Activated T-cell treated with anti-CD3 and anti-CD28 coated beads, Interleukin-2, amount 50 U/mL, for 48 hours (primary cell): ENCODE data around the gene SRMS.

Experiments
- DNase-seq, 2 experiments: peaks; one replicate each; pipeline ENCODE4 v3.0.0-alpha.2; 2020

SRMS gene, protein sequence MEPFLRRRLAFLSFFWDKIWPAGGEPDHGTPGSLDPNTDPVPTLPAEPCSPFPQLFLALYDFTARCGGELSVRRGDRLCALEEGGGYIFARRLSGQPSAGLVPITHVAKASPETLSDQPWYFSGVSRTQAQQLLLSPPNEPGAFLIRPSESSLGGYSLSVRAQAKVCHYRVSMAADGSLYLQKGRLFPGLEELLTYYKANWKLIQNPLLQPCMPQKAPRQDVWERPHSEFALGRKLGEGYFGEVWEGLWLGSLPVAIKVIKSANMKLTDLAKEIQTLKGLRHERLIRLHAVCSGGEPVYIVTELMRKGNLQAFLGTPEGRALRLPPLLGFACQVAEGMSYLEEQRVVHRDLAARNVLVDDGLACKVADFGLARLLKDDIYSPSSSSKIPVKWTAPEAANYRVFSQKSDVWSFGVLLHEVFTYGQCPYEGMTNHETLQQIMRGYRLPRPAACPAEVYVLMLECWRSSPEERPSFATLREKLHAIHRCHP

GRCh38 chr20:63547725-63548480 is at the start of gene SRMS:
SRMS (minus strand) TSS chr20:63547749; CDS start chr20:63547463, 286 bp downstream.
- no peak for DNase-seq

GRCh38 chr20:63596423-63596822 is 48.9 kb upstream of the SRMS start:
- DNase-seq: no peak

- DNase-seq: no peak
Measured at GRCh38 chr20:63595416-63596127, 48.0 kb upstream of the SRMS start.

GRCh38 chr20:63594043-63594561 is 46.6 kb upstream of the SRMS start:
- DNase-seq: no peak

GRCh38 chr20:63592661-63593060 is 45.1 kb upstream of the SRMS start:
- DNase-seq: no peak

- DNase-seq: no peak
Measured at GRCh38 chr20:63591786-63592355, 44.3 kb upstream of the SRMS start.

DNA sequence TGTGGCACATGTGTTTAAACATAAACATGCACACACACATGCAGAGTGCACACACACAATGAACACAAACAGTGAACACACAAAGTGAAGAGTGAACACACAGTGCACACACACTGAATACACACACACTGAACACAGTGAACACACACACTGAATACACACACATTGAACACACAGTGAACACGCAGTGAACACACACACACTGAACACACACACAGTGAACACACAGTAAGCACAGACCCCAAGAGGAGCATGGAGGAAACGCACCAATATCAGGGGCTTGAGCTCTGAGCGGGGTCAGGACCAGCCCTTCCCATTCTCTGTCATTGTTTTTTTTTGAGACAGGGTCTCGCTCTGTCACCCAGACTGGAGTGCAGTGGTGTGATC is 43.6 kb upstream of the SRMS start:
- DNase-seq: no peak

DNA sequence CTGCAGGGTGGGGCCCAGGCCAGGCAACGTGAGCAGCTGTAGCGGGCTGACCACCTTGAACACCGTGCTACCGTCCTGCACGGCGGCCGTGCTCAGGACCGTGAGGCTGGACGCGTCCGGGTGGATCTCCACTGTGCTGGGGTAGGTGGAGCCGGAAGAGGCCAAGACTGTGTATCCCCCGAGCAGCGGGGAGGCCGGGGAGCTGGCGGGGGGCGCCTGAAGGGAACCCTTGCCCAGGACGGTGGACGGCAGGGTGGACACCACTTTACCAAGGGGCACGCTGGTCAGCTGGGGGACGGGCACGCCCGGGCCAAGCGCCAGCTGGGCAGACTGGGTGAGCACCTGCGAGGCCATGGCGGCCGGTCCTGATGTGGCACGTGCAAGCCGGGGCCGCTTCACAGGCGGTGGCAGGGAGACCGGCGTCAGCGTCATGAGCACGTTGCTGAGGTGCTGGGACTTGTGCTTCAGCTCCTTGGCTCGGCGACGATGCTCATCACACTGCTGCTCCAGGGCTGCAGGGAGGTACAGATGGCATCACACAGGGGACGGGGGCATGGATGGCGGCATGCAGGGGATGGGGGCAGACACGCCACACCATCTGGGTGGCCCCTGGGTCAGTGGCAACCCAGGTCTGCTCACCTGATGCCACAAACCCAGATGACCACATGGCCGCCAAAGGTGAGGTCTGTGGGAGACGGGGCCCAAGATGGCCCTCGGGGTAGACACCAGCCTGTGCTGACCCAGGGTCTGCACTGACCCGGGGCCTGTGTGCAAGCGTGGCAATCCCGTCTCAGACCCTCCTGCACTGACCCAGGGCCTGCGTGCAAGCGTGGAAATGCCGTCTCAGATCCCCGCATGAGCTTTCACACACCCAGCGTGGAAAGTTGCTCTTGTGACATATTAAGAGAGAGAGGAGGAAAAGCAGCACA is 42.9 kb upstream of the SRMS start:
- DNase-seq: no peak

DNA sequence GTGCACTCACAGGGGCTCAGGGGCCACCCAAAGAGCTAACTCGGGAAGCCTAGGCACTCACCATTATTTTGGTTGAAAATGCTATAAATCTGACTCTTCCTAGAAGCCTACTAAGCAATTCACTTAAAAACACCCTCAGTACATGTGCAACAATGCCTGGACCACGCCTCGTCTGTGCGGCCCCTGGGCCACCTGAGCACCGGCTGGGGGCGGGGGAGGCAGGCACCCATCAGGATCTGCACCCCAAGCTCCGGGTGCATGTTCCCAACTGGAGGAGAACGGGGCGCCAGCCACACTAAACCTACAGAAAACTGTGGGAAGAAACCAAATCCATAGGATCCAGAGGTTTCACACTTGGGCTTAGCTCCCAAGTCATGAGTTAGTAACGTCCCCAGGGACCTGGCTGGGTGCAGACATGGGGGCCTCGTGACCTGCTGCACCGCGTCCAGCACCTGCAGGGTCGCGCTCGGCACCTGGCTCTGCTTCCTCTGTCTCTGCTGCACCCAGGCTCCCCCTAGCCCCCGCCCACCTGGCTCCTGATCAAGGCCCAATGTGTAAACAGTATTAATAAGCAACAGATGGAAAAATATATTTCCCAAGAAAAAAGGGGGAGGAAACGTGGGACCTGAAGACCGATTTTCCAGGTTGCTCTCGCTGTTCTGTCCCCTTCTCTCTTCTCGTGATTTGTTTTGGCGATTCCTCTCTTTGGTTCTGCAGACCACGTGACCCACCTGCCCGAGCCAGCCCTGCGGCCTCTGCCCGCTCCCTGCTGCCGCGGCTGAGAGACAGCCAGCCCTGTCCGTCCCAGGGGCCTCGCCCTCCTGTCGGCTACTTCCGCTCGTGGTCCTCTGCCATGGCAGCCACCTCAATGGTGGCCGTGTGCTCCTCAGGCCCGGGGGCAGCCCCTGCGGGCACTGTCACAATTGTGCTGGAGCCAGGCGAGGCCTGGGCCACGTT is 42.0 kb upstream of the SRMS start:
- no peak for DNase-seq

DNA sequence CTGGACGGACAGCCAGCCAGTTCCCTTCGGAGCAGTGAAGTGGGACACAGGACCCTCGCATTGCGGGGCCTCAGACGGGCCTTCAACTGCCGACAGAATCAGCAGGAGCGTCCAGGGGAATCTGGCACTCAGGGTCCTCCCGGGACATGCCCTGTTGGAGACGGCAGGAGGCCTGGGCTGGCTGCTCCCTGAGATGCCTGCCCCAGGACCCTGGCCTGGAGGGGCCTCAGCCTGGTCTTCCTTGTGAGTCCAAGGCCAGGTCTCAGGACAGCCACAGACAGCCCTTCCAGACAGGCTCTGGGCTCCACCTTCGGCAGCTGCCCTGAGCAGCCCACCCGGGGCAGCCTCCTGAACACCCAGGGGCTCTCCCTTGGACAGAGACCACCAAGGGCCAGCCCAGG is 41.1 kb upstream of the SRMS start:
- no peak for DNase-seq

- no peak for DNase-seq
Measured at GRCh38 chr20:63587776-63588591, 40.4 kb upstream of the SRMS start.

- no peak for DNase-seq
Measured at GRCh38 chr20:63587256-63587655, 39.7 kb upstream of the SRMS start.

DNA sequence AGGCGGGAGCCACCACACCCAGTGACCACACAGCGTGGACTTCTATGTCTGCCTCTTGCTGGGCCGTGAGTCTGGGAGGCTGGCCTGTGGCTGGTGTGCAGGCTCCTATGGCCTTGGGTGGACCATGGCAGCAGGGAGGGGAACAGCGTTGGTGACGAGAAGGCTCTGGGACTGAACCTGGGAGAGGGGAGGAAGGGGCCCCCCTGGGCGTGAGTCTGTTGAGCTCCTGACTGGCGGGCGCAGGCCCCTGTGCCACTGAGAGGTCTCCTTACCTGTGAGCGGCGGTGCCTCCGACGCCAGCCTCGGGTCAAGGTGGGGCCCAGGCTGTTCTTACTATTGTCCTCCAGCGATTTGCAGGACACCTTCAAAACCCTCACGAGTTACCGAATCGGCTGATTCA is 39.2 kb upstream of the SRMS start:
- no peak for DNase-seq

DNA sequence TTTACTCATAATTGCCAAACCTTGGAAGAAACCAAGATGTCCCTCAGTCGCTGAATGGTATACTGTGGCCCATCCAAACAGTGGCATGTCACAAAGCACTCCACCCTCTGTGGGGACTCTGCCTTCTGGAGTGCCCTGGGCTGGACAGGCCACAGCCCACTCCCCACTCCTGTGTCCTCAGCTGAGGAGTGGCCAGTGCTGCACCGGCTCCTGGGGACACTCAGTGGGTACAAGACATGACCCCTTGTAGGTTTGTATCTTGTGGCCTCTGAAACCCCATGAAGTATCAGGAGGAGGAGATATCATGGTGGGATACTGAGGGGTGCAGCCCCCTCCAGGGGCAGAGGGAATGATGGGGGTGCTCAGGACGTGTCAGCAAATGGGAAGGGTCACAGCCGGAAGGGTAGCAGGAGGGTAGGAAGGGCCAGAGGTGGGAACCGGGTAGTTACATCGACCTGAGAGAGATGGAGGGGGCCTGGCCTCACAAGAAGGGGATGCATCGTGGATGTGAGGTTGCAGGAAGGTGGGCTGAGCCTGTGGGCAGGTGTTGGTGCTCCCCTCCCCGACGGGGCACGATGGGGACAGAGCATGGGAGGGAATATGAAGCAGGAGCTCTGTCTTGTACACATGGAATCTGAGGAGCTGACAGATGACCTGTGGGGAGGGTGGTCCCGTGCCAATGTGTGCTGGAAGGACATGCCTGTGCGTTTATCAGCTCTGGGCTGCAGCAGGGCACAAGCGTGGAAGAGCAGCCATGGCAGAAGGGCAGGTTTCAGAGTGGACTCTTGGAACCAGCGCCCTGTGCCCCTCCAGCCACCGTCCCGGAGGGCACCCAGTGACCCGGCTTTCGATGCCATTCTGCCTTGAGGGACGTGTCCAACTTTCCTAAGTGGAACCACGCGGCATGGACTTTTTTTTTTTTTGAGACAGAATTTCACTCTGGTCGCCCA is 38.3 kb upstream of the SRMS start:
- DNase-seq: no peak

DNA sequence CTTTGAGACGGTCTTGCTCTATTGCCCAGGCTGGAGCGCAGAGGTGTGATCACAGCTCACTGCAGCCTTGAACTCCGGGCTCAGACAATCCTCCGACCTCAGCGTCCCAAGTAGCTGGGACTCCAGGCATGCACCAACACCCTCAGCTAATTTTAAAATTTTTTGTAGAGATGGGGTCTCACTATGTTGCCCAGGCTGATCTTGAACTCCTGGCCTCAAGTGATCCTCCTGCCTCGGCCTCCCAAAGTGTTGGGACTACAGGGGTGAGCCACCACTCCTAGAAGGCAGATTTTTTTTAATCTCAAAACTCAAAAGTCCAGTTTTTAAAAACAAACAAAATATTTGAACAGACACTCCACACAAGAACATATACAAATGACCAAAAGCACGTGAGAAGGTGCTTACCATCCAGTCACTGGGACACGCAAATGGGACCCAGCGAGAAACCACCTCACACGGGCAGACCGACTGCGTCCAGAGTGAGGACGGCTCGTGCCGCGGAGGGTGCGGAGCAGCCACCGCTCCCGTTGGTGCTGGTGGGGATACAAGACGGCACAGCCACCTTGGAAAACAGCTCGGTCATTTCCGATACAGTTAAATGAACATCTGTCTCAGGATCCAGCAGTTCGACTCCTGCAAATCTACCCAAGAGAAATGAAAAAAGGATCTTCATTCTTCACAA is 35.0 kb upstream of the SRMS start:
- no peak for DNase-seq

- DNase-seq: peak; percentile 67 to 72
Measured at GRCh38 chr20:63580796-63581461, 33.4 kb upstream of the SRMS start.

DNA sequence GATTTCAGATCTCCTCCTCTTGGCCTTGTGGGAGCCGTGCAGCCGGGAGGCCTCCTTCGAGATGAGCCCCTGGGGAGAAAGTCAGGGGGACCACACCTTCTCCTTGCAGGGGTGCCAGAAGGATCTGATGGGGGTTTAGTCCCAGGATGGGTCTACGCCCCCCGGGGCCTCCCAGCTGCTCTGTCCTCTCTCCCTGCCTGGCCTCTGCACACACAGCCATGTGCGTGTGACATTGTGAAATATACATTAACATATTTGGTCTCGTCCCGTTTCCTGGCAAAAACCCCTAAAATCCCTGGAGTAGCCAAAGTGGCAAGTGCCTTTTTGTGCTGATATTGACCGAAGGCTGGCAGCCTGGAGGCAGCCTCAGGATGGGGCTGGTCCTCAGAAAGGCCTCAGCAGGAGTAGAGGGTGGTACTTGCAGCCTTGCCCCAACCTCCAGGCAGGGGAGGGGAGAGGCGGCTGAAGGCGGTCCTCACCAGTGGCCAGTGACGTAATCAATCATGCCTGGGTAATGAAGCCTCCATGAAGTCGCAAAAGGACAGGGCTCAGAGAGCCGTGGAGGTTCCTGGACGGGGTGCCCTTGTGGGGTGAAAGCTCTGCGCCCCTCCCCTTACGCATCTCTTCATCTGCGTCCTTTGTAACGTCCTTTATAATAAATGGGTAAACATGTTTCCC is 31.6 kb upstream of the SRMS start:
- no peak for DNase-seq
